Kidney epithelial cell (primary cell): ENCODE data around the gene COASY. TPM values are rescaled to one million over a fixed set of nuclear protein-coding genes. Genes with fewer than 3 reads are reported as not detected.

Experiments
- DNase-seq: peaks from one replicate; pipeline ENCODE4 v3.0.0-alpha.2; 2010; ENCODE audit warnings: low read depth
- H3K27me3 ChIP-seq: 2 replicates; pipeline ENCODE4 v1.6.0; 2011; ENCODE audit warnings: low read length; ENCODE audit not compliant: control insufficient read depth, insufficient read depth
- H3K36me3 ChIP-seq: 2 replicates; pipeline ENCODE4 v1.5.1; 2011; ENCODE audit warnings: low read length; ENCODE audit not compliant: control insufficient read depth, insufficient read depth
- H3K4me3 ChIP-seq: 2 replicates; pipeline ENCODE4 v1.5.1; 2011; ENCODE audit warnings: low read depth, mild to moderate bottlenecking, control low read depth, low read length
- total RNA-seq: library from RNA; depleted of rRNA; stranded (reverse); fragments of >200 nt; gene quantifications from 2 replicates; pipeline ENCODE4 v1.2.3, GENCODE V29; 2015
- TF ChIP-seq, protein P1 (sequence below): IDR thresholded peaks from 2 replicates; pipeline ENCODE4 v1.5.1; 2011; ENCODE audit warnings: mild to moderate bottlenecking, moderate library complexity, low read length, control low read depth, inconsistent platforms; ENCODE audit not compliant: insufficient read depth, poor library complexity, severe bottlenecking

Gene COASY
- total RNA-seq, 1 donor from 2014 or later, result 26.8 TPM

- peaks cover 4% of the 10 kb centered on the region for H3K36me3 ChIP-seq
Observed at GRCh38 chr17:42565523-42566214, 3.7 kb downstream of the COASY start.

GRCh38 chr17:42566215-42566882 is 4.4 kb downstream of the COASY start:
- Histone ChIP-seq H3K4me3 (peak overlapping the region; percentile 78), H3K36me3 (peaks cover 4% of the 10 kb centered on the region), H3K27me3 (no peaks in the 10 kb centered on the region)
- TF ChIP-seq, protein P1, sequence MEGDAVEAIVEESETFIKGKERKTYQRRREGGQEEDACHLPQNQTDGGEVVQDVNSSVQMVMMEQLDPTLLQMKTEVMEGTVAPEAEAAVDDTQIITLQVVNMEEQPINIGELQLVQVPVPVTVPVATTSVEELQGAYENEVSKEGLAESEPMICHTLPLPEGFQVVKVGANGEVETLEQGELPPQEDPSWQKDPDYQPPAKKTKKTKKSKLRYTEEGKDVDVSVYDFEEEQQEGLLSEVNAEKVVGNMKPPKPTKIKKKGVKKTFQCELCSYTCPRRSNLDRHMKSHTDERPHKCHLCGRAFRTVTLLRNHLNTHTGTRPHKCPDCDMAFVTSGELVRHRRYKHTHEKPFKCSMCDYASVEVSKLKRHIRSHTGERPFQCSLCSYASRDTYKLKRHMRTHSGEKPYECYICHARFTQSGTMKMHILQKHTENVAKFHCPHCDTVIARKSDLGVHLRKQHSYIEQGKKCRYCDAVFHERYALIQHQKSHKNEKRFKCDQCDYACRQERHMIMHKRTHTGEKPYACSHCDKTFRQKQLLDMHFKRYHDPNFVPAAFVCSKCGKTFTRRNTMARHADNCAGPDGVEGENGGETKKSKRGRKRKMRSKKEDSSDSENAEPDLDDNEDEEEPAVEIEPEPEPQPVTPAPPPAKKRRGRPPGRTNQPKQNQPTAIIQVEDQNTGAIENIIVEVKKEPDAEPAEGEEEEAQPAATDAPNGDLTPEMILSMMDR, result no peak
- DNase-seq, result no peak

More at GRCh38 chr17:42565523-42566214, 3.7 kb downstream of the COASY start:
- TF ChIP-seq, protein P1, result no peak
- H3K27me3 ChIP-seq, result no peaks in the 10 kb centered on the region
- H3K4me3 ChIP-seq, result no peak overlapping the region
- no peak for DNase-seq

DNA sequence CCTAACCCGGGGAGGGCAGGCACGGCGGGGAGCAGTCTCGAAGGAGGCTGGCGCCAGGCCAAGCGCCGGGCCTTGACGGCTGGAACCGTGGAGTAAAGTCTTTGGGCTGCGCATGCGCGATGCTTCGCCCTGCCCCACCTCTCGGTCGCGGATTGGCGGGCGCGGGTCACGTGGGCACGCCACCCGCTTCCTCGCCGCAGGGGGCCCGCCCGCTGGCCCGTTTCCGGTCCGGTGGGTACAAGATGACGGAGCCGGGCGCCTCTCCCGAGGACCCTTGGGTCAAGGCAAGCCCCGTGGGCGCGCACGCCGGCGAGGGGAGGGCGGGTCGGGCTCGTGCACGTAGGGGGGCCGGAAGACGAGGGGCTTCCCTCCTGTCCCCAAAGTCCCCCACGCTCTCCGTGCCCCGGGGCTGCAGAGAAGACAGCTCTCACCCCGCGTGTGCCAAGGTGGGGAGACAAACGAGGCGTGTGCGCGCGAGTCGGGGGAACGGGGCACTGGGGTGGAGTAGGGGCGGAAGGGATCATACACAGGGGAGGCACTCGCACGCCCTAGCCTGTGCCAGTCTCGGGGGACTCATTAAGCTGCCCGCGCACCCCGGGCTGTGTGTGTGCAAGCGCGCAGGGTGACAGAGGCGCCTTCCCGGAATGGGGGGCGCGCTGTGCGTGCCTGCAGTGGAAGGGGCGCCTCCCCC is 5.1 kb downstream of the COASY start, which contains the start of gene MLX:
Gene MLX, plus strand, starts transcription at position 218 of the 691 bp plus-strand sequence. Its CDS starts 25 bp downstream, at position 243.
- peak within 1 kb of the TSS; percentile 78 for H3K4me3 ChIP-seq
- peaks cover 4% of the 10 kb centered on the region for H3K36me3 ChIP-seq
- no peak for DNase-seq
- no peaks in the 10 kb centered on the region for H3K27me3 ChIP-seq
- TF ChIP-seq, protein P1, result no peak

DNA sequence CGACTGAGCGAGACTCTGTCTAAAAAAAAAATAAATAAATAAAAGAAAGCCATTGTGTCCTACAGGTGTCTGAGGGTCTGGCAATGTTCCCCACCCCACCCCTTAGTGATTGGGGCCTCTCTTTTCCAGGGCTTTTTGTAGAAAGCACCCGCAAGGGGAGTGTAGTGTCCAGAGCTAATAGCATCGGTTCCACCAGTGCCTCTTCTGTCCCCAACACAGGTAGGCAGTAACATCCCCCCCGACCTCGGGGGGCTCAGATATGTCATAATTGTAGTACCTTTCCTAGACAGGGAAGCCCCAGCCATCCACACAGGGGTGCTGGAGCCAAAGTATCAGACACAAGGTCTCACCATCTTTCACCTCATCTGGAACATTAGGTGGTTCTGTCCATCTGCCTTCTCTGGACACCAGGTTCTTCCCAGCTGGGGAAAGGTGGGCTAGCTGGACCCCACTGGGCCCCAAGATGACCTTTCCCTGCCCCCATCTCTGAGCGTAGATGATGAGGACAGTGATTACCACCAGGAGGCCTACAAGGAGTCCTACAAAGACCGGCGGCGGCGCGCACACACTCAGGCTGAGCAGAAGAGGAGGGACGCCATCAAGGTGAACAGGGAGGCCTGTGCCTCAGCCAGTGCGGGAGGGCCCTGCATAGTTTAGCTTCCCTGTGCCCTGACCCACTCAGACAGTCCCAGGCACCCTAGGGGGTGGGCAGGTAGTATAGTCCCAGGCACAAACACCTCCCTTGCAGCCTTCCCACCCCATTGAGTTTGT is 6.6 kb downstream of the COASY start:
- Histone ChIP-seq H3K4me3 (no peak overlapping the region), H3K36me3 (peaks cover 4% of the 10 kb centered on the region), H3K27me3 (no peaks in the 10 kb centered on the region)
- DNase-seq, result no peak
- TF ChIP-seq, protein P1, result no peak

- Histone ChIP-seq H3K36me3 (peaks cover 1% of the 10 kb centered on the region), H3K27me3 (no peaks in the 10 kb centered on the region), H3K4me3 (no peak overlapping the region)
- DNase-seq, result no peak
- TF ChIP-seq, protein P1, result no peak
Observed at GRCh38 chr17:42571435-42572225, 9.7 kb downstream of the COASY start.
